Right cardiac atrium (tissue), 5 donors: ENCODE measurements around the gene ZNF366. TPM values are rescaled to one million over a fixed set of nuclear protein-coding genes. Genes with fewer than 3 reads are reported as not detected.
A peak's percentile ranks its signal among the peaks of the same experiment; 100 is the strongest.

Source experiments
- ATAC-seq, 2 donors: fragments of 200-7000 bp; cut with Tn5 transposase; one replicate each; pipeline versions ENCODE4 v1.8.0 to v1.9.1; 2020; ENCODE audit warnings: moderate library complexity in 2 of 2, mild to moderate bottlenecking in 1 of 2
- DNase-seq, 3 donors: peaks; one replicate each; pipeline ENCODE4 v3.0.0-alpha.2; 2020
- H3K27ac ChIP-seq: one replicate; pipeline ENCODE4 v1.5.1; 2013; ENCODE audit warnings: mild to moderate bottlenecking, low read length, control low read depth, moderate library complexity
- H3K27me3 ChIP-seq: one replicate; pipeline ENCODE4 v1.6.1; 2013; ENCODE audit not compliant: control insufficient read depth, insufficient read depth
- H3K4me1 ChIP-seq: one replicate; pipeline ENCODE4 v1.6.1; 2013; ENCODE audit warnings: low read length; ENCODE audit not compliant: control insufficient read depth, insufficient read depth
- H3K4me3 ChIP-seq: one replicate; pipeline ENCODE4 v1.5.1; 2013; ENCODE audit warnings: low read length, control low read depth
- H3K9me3 ChIP-seq: one replicate; pipeline ENCODE4 v1.6.1; 2013; ENCODE audit warnings: low read length; ENCODE audit not compliant: control insufficient read depth
- WGBS: extraction: QIAGEN DNeasy Blood & Tissue Kit; methylation state at CpG from one replicate; pipeline ENCODE4 v1.1.7; 2013; 5-methylcytosine and 5-hydroxymethylcytosine counted together
- intact Hi-C, 4 donors: fragments of 100-400 bp; cut with DNase I; formaldehyde crosslinking; loops; one replicate each; pipeline versions ENCODE4 v1.11.0 to v1.14.0; 2022 to 2023
- polyA plus RNA-seq: library from polyadenylated mRNA; stranded (reverse); fragments of 200-250 nt; gene quantifications from one replicate; pipeline ENCODE4 v1.2.3, GENCODE V29; 2013
- total RNA-seq, 4 donors: library from RNA; stranded (reverse); fragmentation: NEBNext Ultra II Directional; extraction: Animal tissue kit (Norgen Biotek cat#: 25700); gene quantifications; one replicate each; pipeline ENCODE4 v1.2.1, GENCODE V29; 2021
- donor health status: healthy with polysubstance abuse.
- donor health status: DM: no; HTN: yes; CAD: no.
- donor health status: DM: no; HTN: no; CAD: no.
- donor health status: DM: no; HTN: yes; CAD: no; lungs with severe emphysema.
- donor health status: DM: yes; HTN: yes; CAD: no.

ZNF366 gene
- total and polyA plus RNA-seq, 5 donors = 2.5 to 8.1 (median 5.4) TPM

DNA sequence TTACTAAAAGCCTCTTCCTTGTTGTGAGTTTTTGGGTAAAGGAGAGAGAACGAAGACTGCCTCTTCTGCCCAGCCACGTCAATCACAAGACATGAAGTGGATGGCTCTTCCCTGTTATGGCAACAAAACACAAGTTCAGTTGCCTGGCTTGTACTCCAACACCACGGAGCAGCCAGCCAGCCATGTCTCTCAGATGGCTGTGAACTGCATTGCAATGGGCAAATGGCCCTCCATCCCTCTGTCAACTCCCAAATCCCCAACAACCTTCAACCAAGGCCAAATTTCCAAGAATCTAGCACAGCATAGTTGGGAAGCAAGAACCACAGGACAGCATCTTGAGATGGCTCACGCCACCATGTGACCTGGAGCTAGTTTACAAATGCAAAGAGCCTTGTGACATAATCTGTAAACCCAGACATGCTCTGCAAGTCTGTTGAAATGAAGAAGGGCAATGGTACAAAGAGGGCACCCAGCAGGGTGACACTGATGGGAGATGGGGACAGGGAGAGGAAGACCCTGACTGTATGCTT is 53.9 kb downstream of the ZNF366 start:
- DNase-seq (peak; percentile 41 to 85 (median 80)), ATAC-seq (peak; percentile 1 to 39)
- whole genome bisulfite sequencing = 38% methylated on average over 4 of the region's 4 CpGs
- H3K9me3 ChIP-seq = no peaks in the 10 kb centered on the region
- H3K27ac ChIP-seq = peak overlapping the region; percentile 79
- no peak overlapping the region for H3K4me3 ChIP-seq
- H3K4me1 ChIP-seq = peaks cover 31% of the 10 kb centered on the region
- intact Hi-C loops = loop anchor here in 1 of 4 donors (10.0 kb wide), 1 partner anchor 51 kb away; the partner anchor contains the start of gene ZNF366
- H3K27me3 ChIP-seq = no peaks in the 10 kb centered on the region

DNA sequence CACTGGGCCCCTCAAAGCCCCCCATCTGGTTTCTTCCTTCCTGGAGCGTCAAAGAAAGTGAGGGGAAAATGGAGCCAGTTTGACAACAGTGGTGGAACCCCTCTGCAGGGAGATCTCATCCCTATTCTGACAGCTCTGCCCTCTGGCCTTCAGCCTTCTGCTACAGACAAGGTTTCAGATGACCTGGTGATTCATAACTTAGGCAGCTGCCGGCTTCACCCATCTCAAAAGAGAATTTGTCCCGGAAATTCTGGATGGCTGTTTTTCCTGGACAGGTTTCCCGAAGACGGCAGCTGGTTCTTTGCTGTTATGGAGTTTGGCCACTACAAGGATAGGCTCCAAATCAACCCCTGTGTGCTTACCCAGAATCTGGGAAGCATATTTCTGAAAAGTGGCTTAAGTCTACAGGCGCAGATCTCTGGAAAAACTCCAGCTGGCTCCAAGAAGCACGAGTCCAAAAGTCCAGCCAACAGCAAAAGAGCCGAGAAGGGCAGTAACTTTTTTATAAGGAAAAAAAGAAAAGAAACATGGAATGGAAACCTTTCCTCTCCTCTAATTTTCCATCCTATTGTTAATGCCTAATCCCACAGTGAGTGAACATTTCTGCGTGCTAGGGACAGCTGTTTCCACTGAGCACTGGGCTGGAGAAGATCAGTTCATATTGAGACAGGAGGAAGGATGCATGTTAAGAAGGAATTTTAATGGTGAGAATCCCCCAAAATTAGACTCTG is 54.5 kb downstream of the ZNF366 start:
- H3K9me3 ChIP-seq = no peaks in the 10 kb centered on the region
- H3K4me1 ChIP-seq = peaks cover 31% of the 10 kb centered on the region
- H3K27ac ChIP-seq = peak overlapping the region; percentile 79
- DNase-seq (peak; percentile 73 to 86 (median 77)), ATAC-seq (peak; percentile 89 to 90)
- H3K27me3 ChIP-seq = no peaks in the 10 kb centered on the region
- intact Hi-C loops = loop anchor here in 1 of 4 donors (10.0 kb wide), 1 partner anchor 52 kb away; the partner anchor contains the start of gene ZNF366
- no peak overlapping the region for H3K4me3 ChIP-seq
- WGBS = 13% methylated on average over 9 of the region's 9 CpGs

DNA sequence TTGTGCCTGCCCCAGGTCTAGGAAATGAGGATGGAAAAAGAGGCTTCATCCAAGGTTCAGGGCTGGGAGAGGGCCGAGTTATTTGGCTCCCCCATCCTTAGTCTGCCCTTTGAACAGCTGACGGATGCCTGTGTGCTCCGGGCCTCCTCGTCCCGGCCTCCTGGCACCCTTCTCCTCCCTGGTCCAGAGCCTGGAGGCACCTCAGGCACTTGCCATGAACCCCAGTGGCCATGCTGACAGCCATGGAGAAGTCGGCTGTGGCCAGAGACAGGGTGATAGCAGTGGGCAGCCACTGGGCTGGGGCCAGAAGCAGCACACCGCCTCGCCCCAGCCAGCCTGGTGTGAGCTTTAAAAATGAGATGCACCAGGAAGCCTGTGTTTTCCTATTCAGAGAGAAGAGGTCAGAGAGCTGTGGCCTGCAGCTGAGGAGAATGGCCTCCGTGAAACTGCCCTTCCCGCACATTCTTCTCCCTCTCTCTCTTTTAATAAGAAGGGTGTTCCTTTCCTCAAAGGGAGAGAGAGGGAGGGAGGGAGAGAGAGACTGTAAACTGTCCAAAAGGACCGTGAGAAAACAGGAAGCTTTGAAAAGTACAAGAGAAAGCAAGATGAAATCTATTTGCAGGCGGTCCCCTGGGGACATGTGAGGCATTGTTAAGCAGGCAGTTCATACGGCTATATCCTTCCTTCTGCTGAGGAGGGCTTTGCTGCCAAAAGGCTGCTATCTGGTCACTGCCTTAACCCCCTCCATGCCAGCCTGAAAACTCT is 55.3 kb downstream of the ZNF366 start:
- Histone ChIP-seq H3K9me3 (no peaks in the 10 kb centered on the region), H3K4me1 (peaks cover 31% of the 10 kb centered on the region), H3K27me3 (no peaks in the 10 kb centered on the region), H3K4me3 (no peak overlapping the region), H3K27ac (peak overlapping the region; percentile 79)
- ATAC-seq (peak; percentile 84 to 89), DNase-seq (peak; percentile 84 to 89 (median 84))
- intact Hi-C loops = loop anchor here in 1 of 4 donors (10.0 kb wide), 1 partner anchor 53 kb away; the partner anchor contains the start of gene ZNF366
- 27% methylated on average over 13 of the region's 13 CpGs for WGBS

- Histone ChIP-seq H3K9me3 (no peaks in the 10 kb centered on the region), H3K27ac (no peak overlapping the region), H3K4me3 (no peak overlapping the region), H3K27me3 (no peaks in the 10 kb centered on the region), H3K4me1 (peaks cover 17% of the 10 kb centered on the region)
- DNase-seq = no peak
- no peak for ATAC-seq
- WGBS = 38% methylated on average over 1 of the region's 1 CpG
- intact Hi-C loops = no loop called here
Measured at GRCh38 chr5:72448368-72448767, 58.8 kb downstream of the ZNF366 start.

DNA sequence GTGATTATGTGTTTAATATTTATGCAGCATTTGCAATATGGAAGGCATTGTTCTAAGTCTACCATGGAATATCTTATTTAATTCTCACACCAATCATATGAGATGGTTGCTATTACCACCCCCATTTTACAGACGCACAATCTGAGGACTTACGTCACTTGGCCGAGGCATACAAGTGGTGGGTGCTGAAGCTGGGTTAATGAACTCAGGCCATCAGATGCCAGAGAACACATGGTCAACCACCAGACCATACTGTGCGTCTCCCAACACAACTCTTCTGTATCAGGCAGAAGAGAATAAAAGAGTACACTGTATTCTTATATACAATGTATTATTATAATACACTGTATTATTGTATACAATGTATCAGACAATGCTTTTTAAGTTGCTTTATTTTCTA is 59.5 kb downstream of the ZNF366 start:
- WGBS = 96% methylated on average over 4 of the region's 4 CpGs
- Histone ChIP-seq H3K4me1 (peaks cover 12% of the 10 kb centered on the region), H3K9me3 (no peaks in the 10 kb centered on the region), H3K4me3 (no peak overlapping the region), H3K27me3 (no peaks in the 10 kb centered on the region), H3K27ac (no peak overlapping the region)
- ATAC-seq (no peak), DNase-seq (no peak)
- intact Hi-C loops = no loop called here

DNA sequence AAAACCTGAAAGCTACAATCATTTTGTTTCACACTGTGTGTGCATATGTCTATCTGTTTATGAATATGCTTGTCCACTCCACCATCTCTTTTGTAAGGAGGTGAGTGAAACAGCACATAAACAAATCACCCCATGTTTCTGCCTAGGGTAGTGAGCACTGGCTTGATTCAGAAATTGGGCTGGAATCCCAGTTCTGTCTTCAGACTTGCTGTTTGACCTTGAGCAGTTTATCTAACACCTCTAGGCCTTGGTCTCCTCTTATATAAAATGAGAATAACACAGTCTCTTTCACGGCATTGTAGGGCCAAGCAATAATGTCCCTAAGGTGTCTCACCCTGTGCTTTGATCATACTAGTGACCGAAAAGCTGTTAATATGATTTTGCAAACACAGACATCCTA is 61.2 kb downstream of the ZNF366 start:
- DNase-seq (no peak), ATAC-seq (no peak)
- Histone ChIP-seq H3K4me3 (no peak overlapping the region), H3K27me3 (no peaks in the 10 kb centered on the region), H3K4me1 (peaks cover 6% of the 10 kb centered on the region), H3K9me3 (no peaks in the 10 kb centered on the region), H3K27ac (no peak overlapping the region)
- 61% methylated on average over 2 of the region's 2 CpGs for WGBS
- intact Hi-C loops = no loop called here

GRCh38 chr5:72443883-72444282 is 63.3 kb downstream of the ZNF366 start:
- Histone ChIP-seq H3K27me3 (no peaks in the 10 kb centered on the region), H3K9me3 (no peaks in the 10 kb centered on the region), H3K27ac (no peak overlapping the region), H3K4me3 (no peak overlapping the region), H3K4me1 (peaks cover 4% of the 10 kb centered on the region)
- ATAC-seq = no peak
- WGBS = 81% methylated on average over 14 of the region's 14 CpGs
- intact Hi-C loops = no loop called here
- peak in 2 of 3 donors; percentile 38 to 55 for DNase-seq

- DNase-seq = no peak
- Histone ChIP-seq H3K9me3 (no peaks in the 10 kb centered on the region), H3K27ac (no peak overlapping the region), H3K27me3 (no peaks in the 10 kb centered on the region), H3K4me1 (peaks cover 4% of the 10 kb centered on the region), H3K4me3 (no peak overlapping the region)
- intact Hi-C loops = no loop called here
- WGBS = 97% methylated on average over 3 of the region's 3 CpGs
- peak in 1 of 2 donors; percentile 28 for ATAC-seq
Measured at GRCh38 chr5:72441862-72442540, 65.2 kb downstream of the ZNF366 start.

DNA sequence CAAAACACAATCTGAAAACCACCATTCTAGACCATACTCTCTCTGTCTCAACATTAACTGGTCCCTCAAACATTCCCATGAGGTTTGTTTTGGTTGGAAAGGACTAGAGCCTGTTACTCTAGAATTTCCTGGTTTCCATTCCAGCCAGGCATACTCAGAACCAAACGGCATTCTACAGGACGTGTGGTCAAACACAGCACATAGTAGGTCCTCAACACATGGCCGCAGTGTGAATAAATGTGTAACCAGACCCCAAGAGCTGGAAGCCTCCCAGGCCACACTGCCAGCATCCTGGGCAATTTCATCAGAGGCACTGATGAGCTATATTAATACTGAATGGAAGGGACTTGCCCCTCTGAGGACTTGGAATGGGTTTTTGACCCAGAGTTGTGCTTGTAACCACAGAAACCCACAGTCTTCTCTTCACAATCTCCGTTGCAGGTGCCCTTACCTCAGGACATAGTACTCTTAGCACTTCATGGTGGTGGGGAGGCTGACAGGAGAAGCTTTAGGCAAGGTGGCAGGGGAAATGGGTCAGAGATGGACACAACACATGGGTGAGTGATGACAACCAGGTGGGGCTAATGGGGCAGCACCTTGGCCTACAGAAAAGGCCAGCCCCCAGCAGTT is 66.0 kb downstream of the ZNF366 start:
- ATAC-seq (no peak), DNase-seq (no peak)
- Histone ChIP-seq H3K9me3 (no peaks in the 10 kb centered on the region), H3K4me1 (peaks cover 4% of the 10 kb centered on the region), H3K27me3 (no peaks in the 10 kb centered on the region), H3K27ac (no peak overlapping the region), H3K4me3 (no peak overlapping the region)
- WGBS = 83% methylated on average over 4 of the region's 4 CpGs
- intact Hi-C loops = no loop called here

DNA sequence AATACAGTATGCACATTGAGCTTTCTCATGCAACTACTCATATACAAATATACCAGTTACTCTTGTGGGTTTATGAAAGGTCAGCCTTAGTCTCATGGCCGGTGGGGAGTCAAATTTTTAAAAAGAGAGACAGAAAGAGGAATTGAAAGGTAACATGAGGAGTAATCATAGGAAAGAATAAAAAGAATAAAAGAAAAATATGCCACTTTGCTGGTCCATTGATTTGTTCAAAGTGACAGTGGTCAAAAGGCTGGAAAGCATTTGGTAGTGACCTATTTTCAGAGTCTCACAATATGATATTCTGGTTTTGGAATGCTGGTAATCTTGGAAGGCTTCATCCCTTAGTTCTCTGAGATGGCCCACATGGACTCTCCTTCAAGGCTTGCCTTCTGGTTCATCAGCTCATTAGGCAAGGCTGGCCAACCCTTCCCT is 67.0 kb downstream of the ZNF366 start:
- intact Hi-C loops = no loop called here
- DNase-seq = no peak
- Histone ChIP-seq H3K27ac (peak overlapping the region; percentile 23), H3K4me1 (peaks cover 4% of the 10 kb centered on the region), H3K9me3 (no peaks in the 10 kb centered on the region), H3K27me3 (no peaks in the 10 kb centered on the region), H3K4me3 (no peak overlapping the region)
- ATAC-seq = peak in 1 of 2 donors; percentile 52
- WGBS = 73% methylated on average over 1 of the region's 1 CpG
